ENCODE data around the gene IVD. TPM values are rescaled to one million over a fixed set of nuclear protein-coding genes. Genes with fewer than 3 reads are reported as not detected.

Gene IVD
- total RNA-seq, 1 experiment from 2014 or later = 93.1 TPM

DNA sequence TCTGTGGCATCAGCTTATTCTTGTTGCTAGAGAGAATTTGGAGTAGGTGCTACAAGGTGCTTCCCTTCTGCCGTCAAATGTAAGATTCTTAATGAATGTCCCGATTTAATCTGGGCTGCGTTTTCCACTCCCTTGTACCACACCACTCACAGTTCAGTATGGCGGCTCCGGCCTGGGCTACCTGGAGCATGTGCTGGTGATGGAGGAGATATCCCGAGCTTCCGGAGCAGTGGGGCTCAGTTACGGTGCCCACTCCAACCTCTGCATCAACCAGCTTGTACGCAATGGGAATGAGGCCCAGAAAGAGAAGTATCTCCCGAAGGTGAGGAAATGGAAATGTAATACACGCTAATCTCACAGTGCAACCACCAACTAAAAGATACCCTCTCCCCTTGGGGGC lies 4.9 kb downstream of the IVD start:
- DNase-seq = no peak
- no peaks in the 10 kb centered on the region for H3K27me3 Mint-ChIP-seq (ENCODE audit: low read depth)
- no peak overlapping the region for H3T11ph ChIP-seq (ENCODE audit: low read length)
- no peak overlapping the region for H4K5ac ChIP-seq (ENCODE audit: insufficient read length, low read depth, low read length)
- H2BK20ac ChIP-seq (ENCODE audit: low read depth, low read length, poor library complexity, severe bottlenecking) = no peak overlapping the region
- H3K9me3 ChIP-seq (ENCODE audit: control insufficient read depth, low read depth, low read length) = no peaks in the 10 kb centered on the region
- no CpG with 5 or more reads among the region's 11 CpGs for WGBS (ENCODE audit: extremely low coverage, insufficient read length, low lambda C conversion rate)
- no peak overlapping the region for H2BK5ac ChIP-seq (ENCODE audit: insufficient read length, low read length)
- no peak overlapping the region for H2BK120ac ChIP-seq (ENCODE audit: low read depth, low read length, poor library complexity, severe bottlenecking)
- no peak overlapping the region for H2AFZ ChIP-seq (ENCODE audit: low read length)
- H2BK15ac ChIP-seq (ENCODE audit: low read depth, low read length) = no peak overlapping the region
- H4K91ac ChIP-seq (ENCODE audit: insufficient read length, low read depth, low read length) = no peak overlapping the region
- H3K14ac ChIP-seq (ENCODE audit: insufficient read depth, low read length) = no peak overlapping the region
- H3K4me3 Mint-ChIP-seq = no peak overlapping the region
- H4K8ac ChIP-seq (replicated peaks; ENCODE audit: insufficient read length, low read depth, low read length) = no peak overlapping the region
- H3K79me1 ChIP-seq (ENCODE audit: insufficient read depth, low read depth, low read length, poor library complexity, severe bottlenecking) = peaks cover 7% of the 10 kb centered on the region
- H3K27ac Mint-ChIP-seq = no peak overlapping the region
- no peak overlapping the region for H2BK12ac ChIP-seq (ENCODE audit: insufficient read length, low read depth, low read length)
- peaks cover 55 to 80% (median 75%) of the 10 kb centered on the region in 3 experiments; a peak in 6 of 7 replicates for H3K36me3 Mint-ChIP-seq (ENCODE audit: insufficient read depth in 1 of 3, low read depth in 3 of 3)
- peaks cover 11 to 16% of the 10 kb centered on the region in 2 experiments for H3K4me1 Mint-ChIP-seq
- H4K20me1 ChIP-seq (ENCODE audit: control insufficient read depth, insufficient read depth, insufficient read length) = no peaks in the 10 kb centered on the region
- no peak overlapping the region for H3K4me2 ChIP-seq (ENCODE audit: insufficient read depth, insufficient read length, low read length)
- no peak overlapping the region for H2AK5ac ChIP-seq (ENCODE audit: insufficient read length, low read length)
- H3K18ac ChIP-seq (ENCODE audit: insufficient read length, low read depth, low read length) = no peak overlapping the region
- TF ChIP-seq, protein P1, sequence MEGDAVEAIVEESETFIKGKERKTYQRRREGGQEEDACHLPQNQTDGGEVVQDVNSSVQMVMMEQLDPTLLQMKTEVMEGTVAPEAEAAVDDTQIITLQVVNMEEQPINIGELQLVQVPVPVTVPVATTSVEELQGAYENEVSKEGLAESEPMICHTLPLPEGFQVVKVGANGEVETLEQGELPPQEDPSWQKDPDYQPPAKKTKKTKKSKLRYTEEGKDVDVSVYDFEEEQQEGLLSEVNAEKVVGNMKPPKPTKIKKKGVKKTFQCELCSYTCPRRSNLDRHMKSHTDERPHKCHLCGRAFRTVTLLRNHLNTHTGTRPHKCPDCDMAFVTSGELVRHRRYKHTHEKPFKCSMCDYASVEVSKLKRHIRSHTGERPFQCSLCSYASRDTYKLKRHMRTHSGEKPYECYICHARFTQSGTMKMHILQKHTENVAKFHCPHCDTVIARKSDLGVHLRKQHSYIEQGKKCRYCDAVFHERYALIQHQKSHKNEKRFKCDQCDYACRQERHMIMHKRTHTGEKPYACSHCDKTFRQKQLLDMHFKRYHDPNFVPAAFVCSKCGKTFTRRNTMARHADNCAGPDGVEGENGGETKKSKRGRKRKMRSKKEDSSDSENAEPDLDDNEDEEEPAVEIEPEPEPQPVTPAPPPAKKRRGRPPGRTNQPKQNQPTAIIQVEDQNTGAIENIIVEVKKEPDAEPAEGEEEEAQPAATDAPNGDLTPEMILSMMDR (conservative IDR thresholded peaks at IDR 0.05) = no peak
- peaks cover 6% of the 10 kb centered on the region for H3K23me2 ChIP-seq (ENCODE audit: insufficient read length, low read depth, low read length, poor library complexity, severe bottlenecking)
- H3K9me3 Mint-ChIP-seq = no peaks in the 10 kb centered on the region
- H3K9ac ChIP-seq (ENCODE audit: extremely low read depth, insufficient read length, low read length) = no peak overlapping the region
- H3K56ac ChIP-seq (ENCODE audit: insufficient read length, low read depth, low read length) = no peak overlapping the region
- no peak overlapping the region for H3K27ac ChIP-seq (ENCODE audit: insufficient read length, low read depth, low read length)
- H3K27me3 ChIP-seq (ENCODE audit: insufficient read depth, low read length) = no peaks in the 10 kb centered on the region
- H3K4ac ChIP-seq (ENCODE audit: low read depth, low read length) = no peak overlapping the region
- no peaks in the 10 kb centered on the region for H3K4me1 ChIP-seq (ENCODE audit: insufficient read depth, low read length)
- H3K79me2 ChIP-seq (ENCODE audit: insufficient read depth, low read length) = peaks cover 3% of the 10 kb centered on the region; the same call in 1 of the 2 replicates
- no peak overlapping the region for H3K23ac ChIP-seq (ENCODE audit: insufficient read length, low read depth, low read length)
